GM12892 (cell line): ENCODE data around the gene TIRAP.

Experiments used
- DNase-seq: peaks from one replicate; pipeline ENCODE4 v3.0.0; 2011; ENCODE audit not compliant: insufficient read length
- FAIRE-seq: peaks from 2 replicates; lab custom pipeline; 2011; peaks lifted over from hg19 to GRCh38; lab: Jason Lieb, UNC
- POLR2A ChIP-seq: IDR thresholded peaks from 2 replicates; pipeline ENCODE4 v1.6.1; 2011; ENCODE audit warnings: low read depth, low read length, control low read depth
- POLR2AphosphoS5 ChIP-seq: IDR thresholded peaks from 2 replicates; pipeline ENCODE4 v1.6.1; 2011; ENCODE audit warnings: low read depth, low read length, control low read depth
- TAF1 ChIP-seq: IDR thresholded peaks from 2 replicates; pipeline ENCODE4 v1.6.1; 2011; ENCODE audit warnings: low read depth, mild to moderate bottlenecking, control low read depth, low read length, borderline replicate concordance

The TIRAP gene

GRCh38 chr11:126311401-126312291, 28.8 kb downstream of the TIRAP start:
- no peak for TF ChIP-seq TAF1
- TF ChIP-seq POLR2AphosphoS5 = no peak
- no peak for TF ChIP-seq POLR2A
- FAIRE-seq (no peak), DNase-seq (no peak)

DNA sequence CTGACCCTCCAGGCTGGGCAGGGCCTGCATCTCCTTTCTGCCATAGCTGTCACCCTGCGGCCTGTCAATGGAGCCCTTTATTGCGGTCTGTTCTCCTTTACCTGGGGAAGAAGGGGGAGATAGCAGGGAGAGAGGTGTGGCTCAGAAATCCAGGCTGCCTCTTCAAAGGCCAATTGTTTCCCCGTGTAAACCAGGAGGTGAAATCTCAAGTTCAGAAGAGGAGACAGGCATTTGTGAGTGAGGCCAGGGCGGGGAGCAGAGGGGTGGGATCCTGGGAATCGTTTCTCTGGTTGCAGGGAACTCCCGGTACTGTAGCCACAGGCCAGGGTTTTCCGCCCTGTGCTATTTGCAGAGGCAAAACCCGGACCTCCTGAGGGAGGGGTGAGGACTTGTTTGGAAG, 30.1 kb downstream of the TIRAP start:
- FAIRE-seq = no peak
- DNase-seq = no peak

DNA sequence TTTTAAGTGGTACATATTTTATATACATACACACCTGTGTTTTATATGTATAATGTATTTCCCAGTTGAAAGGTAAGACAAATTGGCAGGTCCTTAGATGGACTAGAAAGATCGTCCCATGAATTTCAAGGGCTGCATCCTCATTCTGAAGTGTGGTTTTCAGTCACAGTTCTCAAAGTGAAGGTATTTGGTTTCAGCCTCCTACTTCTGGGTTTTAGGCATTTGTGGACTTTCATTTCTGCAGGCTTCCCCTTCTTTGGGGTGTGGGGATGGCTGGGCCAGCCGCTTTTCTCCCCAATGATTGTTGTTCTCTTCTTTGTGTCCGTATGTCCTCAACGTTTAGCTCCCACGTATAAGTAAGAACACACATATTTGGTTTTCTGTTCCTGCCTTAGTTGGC, 30.9 kb downstream of the TIRAP start:
- FAIRE-seq (no peak), DNase-seq (no peak)
- no peak for TF ChIP-seq POLR2A
- TF ChIP-seq POLR2AphosphoS5 = no peak
- no peak for TF ChIP-seq TAF1

More for the DNA sequence above, 30.1 kb downstream of the TIRAP start:
- TF ChIP-seq POLR2AphosphoS5 (no peak), TAF1 (no peak), POLR2A (no peak)

GRCh38 chr11:126317432-126317755, 34.5 kb downstream of the TIRAP start:
- FAIRE-seq (no peak), DNase-seq (no peak)
- no peak for TF ChIP-seq POLR2A
- TF ChIP-seq TAF1 = no peak
- TF ChIP-seq POLR2AphosphoS5 = no peak

- DNase-seq (no peak), FAIRE-seq (no peak)
- TF ChIP-seq POLR2A (no peak), TAF1 (no peak), POLR2AphosphoS5 (no peak)
Observed at GRCh38 chr11:126317756-126318573, 35.1 kb downstream of the TIRAP start.

DNA sequence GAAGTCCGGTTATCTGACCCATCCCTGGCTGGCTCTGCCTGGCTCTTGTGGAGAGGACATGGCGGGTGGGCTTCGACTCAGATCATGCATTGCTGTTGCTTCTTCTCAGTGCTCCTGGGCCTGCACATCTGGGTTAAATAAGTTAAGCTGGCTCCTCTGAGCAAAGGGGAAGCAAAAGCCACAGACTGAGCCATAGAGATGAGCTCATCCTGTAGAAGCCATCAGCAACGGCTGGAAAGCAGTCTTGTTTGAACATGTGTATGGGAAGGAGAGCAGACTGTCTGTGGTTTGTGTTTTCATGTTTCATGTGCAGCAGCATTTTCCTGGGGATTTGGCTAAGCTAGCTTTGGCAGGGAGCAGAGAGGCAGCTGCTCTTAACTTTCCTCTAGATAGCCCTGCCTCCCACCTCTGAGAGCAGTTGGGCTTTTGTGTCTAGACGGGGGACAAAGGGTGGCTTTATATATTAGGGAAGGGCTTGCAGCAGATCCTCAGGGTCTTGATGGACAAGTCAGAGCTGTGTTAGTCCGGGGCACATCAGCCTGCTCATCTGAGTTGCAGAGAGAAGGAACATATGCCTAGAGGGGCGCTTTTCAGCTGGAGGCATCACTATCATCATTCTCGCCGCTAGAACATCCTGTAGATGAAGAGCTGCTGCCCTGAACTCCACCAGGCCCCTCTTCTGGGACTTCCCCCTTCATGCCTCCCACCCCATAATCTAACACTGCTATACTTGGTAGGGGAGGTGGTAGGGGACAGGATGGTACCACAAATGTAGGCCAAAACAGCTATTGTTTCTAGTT, 35.9 kb downstream of the TIRAP start:
- TF ChIP-seq POLR2AphosphoS5 = no peak
- no peak for TF ChIP-seq POLR2A
- TF ChIP-seq TAF1 = no peak
- peak; percentile 63 for FAIRE-seq
- DNase-seq = no peak

DNA sequence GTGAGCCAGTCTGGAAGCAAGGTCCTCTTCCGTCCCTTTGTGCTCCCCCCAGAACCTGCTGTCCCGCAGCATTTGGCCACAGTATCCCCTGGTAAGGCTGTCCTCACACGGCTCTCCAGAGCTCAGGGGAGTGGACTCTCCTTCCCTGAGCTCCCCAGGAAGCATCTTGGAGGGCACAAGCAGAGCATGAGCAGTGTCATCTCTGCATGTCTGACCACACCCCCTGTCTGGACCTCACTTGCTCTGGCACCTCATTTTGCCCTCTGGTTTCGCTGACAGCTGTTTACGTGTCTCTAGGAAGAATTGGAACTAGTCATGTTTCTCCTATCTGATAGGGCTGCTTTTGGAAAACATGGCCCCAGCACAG, 36.5 kb downstream of the TIRAP start:
- DNase-seq (no peak), FAIRE-seq (no peak)
- TF ChIP-seq TAF1 = no peak
- no peak for TF ChIP-seq POLR2AphosphoS5
- no peak for TF ChIP-seq POLR2A

GRCh38 chr11:126322996-126323395, 40.1 kb downstream of the TIRAP start:
- FAIRE-seq = no peak
- TF ChIP-seq TAF1 (no peak), POLR2AphosphoS5 (no peak), POLR2A (no peak)
- no peak for DNase-seq

DNA sequence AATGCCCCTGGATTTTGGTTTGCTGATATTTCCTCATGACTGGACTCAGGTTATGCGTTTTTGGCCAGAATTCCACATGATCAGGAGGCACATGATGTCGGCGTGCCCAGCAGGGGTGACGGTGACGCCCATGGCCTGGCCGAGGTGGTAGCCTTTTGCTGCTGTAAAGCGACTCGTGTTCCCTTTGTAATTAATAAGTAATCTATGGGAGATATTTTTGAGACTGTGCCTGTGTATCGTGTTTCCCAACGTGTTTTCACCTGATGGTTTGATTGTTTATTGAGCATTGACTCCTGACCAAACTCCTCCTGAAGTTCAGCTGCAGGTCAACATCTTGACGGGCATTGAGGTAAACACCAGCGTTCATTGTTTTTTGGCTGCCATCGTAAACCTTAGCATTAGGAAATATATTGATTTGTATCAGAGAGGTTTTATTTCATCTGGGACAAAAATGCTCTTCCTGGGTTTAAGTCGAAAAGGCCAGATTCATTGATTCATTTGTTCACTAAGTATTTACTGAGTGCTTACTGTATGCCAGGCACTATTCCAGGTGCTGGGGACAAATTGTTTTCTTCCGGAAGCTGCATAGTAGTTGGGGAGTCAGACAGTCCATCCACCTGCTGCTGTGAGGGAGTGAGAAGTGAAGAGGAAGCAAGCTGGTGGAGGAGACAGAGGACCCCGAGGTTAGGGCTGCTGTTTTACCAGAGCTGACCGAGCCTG, 44.5 kb downstream of the TIRAP start:
- FAIRE-seq = no peak
- no peak for DNase-seq
- no peak for TF ChIP-seq TAF1
- TF ChIP-seq POLR2AphosphoS5 = no peak
- TF ChIP-seq POLR2A = no peak

GRCh38 chr11:126328001-126328390, 45.1 kb downstream of the TIRAP start:
- no peak for FAIRE-seq
- TF ChIP-seq POLR2AphosphoS5 = no peak
- DNase-seq = no peak

GRCh38 chr11:126328444-126328843, 45.6 kb downstream of the TIRAP start:
- no peak for TF ChIP-seq POLR2A
- TF ChIP-seq TAF1 = no peak
- TF ChIP-seq POLR2AphosphoS5 = no peak
- no peak for DNase-seq
- no peak for FAIRE-seq
